GM12872 (cell line): Measurements from ENCODE around the gene ZBP1.
A peak's percentile ranks its signal among the peaks of the same experiment; 100 is the strongest.

Experiments
- CTCF ChIP-seq: IDR thresholded peaks from 3 replicates; pipeline ENCODE4 v1.5.1; 2011; ENCODE audit warnings: low read depth, mild to moderate bottlenecking, low read length, moderate library complexity; ENCODE audit not compliant: insufficient read depth

Gene ZBP1

DNA sequence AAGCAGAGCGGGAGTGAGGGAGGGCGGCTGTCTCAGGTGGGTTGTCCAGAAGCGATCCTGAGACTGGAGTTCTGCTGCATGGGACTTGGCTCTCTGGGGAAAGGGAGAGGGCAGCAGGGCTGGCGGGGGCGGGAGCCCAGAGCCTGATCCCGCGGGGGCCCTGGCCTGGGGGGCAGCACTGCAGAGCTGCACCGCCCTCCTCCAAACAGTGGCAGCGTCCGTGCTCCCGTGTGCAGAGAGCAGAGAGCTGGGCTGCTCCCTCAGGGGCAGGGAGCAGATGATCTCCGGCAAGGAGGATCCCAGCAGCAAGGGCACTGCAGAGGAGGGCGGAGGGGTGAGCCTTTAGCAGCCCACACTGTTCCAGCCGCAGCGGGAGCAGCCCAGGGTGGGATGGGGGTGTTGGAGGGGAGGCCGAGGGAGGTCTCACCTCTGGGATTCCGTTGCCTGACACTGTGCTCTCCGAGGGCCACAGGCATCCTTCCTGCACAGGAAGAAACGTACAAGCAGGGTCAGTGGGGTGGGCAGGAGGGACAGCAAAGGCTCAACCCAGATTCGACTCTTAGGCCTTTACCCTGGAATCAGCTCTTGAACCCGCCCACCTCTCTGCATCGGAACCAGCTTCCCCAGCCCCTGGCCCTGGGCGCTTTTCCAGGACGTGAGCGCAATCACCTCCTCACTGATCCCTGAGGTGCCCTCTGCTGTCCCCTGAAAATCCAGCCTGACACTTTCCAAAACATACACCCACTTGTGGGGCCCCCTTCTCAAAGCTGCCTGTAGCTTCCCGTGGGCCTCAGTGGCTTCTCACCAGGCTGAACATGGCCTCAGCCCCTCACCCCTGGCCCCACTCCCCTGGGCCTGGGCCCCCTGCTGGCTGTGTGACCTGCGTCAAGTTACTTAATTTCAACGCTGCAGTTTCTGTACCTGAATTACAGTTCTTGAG is 32.6 kb upstream of the ZBP1 start:
- TF ChIP-seq CTCF = peak; percentile 20; the same call in 2 of the 3 replicates

GRCh38 chr20:57651881-57652605 is 31.8 kb upstream of the ZBP1 start:
- TF ChIP-seq CTCF = no peak

GRCh38 chr20:57650756-57651483 is 30.7 kb upstream of the ZBP1 start:
- no peak for TF ChIP-seq CTCF

DNA sequence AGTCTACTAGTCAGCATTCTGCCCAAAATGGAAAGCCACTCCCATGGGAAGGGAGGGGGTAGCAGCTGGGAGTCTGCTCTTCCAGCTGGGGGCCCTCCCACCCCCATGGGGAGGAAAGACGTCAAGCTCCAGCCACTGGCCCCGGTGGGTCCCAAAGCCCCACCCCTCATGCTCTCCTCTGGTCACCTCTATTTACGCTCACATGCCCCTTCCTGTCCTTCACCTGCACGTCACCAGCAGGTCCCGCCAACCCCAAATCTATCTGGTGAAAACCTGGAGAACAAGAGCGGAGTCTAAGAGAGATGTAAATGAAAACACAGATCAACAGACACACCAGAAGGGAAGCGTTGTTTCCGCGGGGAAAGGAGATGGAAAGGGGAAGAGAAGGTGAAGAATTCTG is 30.0 kb upstream of the ZBP1 start:
- no peak for TF ChIP-seq CTCF

GRCh38 chr20:57649617-57650015 is 29.4 kb upstream of the ZBP1 start:
- no peak for TF ChIP-seq CTCF

DNA sequence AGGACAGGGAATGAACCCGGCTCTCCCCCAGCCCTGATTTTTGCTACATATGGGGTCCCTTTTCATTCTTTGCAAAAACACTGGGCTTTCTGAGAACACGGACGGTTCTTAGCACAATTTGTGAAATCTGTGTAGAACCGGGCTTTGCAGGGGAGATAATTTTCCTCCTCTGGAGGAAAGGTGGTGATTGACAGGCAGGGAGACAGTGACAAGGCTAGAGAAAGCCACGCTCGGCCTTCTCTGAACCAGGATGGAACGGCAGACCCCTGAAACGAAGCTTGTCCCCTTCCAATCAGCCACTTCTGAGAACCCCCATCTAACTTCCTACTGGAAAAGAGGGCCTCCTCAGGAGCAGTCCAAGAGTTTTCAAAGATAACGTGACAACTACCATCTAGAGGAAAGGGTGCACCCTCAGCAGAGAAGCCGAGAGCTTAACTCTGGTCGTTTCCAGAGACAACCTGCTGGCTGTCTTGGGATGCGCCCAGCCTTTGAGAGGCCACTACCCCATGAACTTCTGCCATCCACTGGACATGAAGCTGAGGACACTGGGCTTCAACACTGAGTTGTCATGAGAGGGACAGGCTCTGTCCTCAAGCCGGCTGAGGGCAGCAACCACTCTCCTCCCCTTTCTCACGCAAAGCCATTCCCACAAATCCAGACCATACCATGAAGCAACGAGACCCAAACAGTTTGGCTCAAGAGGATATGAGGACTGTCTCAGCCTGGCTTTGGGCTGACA is 28.8 kb upstream of the ZBP1 start:
- no peak for TF ChIP-seq CTCF
